ENCODE data around the gene BLTP2. TPM values are rescaled to one million over a fixed set of nuclear protein-coding genes. Genes with fewer than 3 reads are reported as not detected.
"Not testable (repeated sequence)": the region's sequence is repeated elsewhere in the genome, so short reads cannot be mapped to it uniquely, and the experiment has no call there.

Gene BLTP2
- total RNA-seq, 4 donors from 2014 or later = 139 to 175 (median 167) TPM

DNA sequence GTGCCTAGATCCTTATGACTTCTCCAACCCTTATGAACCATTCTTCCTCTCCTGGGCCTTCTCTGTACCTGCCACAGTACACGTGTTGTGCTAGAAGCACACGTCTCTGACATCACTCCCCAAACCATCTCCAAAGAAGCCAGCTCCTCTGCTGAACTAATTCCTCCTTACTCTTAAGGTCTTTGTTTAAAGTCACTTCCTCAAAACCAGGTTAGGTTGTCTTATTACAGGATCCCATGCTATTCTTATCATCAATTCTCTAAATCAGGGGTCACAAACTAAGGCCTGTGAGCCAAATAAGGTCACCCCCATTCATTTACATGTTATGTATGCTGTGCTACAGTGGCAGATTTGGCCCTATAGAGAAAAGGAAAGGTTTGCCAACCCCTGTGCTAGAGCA lies 21.0 kb upstream of the BLTP2 start:
- Histone ChIP-seq H3K36me3 (peaks cover 0 to 26% (median 0%) of the 10 kb centered on the region in 3 donors), H3K9me3 (no peaks in the 10 kb centered on the region), H3K27ac (no peak overlapping the region), H3K4me1 (peaks cover 0 to 24% (median 5%) of the 10 kb centered on the region in 4 donors), H3K27me3 (no peaks in the 10 kb centered on the region), H3K4me3 (no peak overlapping the region)
- DNase-seq = no peak
- TF ChIP-seq CTCF (IDR thresholded peaks at IDR 0.05) (no peak), POLR2A (IDR thresholded peaks at IDR 0.05) (no peak)

GRCh38 chr17:28663723-28664122 lies 18.8 kb upstream of the BLTP2 start:
- Histone ChIP-seq H3K9me3 (no peaks in the 10 kb centered on the region), H3K27me3 (no peaks in the 10 kb centered on the region), H3K27ac (no peak overlapping the region), H3K4me3 (no peak overlapping the region), H3K36me3 (peaks cover 0 to 30% (median 0%) of the 10 kb centered on the region in 3 donors), H3K4me1 (peaks cover 0 to 33% (median 5%) of the 10 kb centered on the region in 4 donors)
- no peak for TF ChIP-seq POLR2A (IDR thresholded peaks at IDR 0.05)
- no peak for TF ChIP-seq CTCF (IDR thresholded peaks at IDR 0.05)
- DNase-seq = no peak

DNA sequence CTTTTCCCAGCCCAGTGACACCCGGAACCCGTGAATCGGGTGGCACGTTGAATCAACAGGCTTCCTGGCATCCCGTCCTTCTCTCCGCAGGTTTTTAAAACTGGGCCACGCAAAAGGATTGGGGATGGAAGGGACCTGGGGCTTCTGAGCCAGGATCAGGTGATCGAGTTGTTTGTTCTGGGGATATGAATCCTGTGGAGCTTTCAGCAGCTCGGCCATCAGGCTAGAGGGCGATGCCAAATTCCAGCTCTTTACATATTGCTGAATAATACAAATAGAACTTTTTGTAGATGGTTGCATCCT lies 17.5 kb upstream of the BLTP2 start:
- TF ChIP-seq CTCF (IDR thresholded peaks at IDR 0.05) = no peak
- Histone ChIP-seq H3K9me3 (no peaks in the 10 kb centered on the region), H3K27ac (peak overlapping the region; percentile 90 to 98 (median 94)), H3K4me3 (peak overlapping the region; percentile 58 to 88 (median 80)), H3K27me3 (no peaks in the 10 kb centered on the region), H3K4me1 (peaks cover 0 to 33% (median 5%) of the 10 kb centered on the region in 4 donors), H3K36me3 (peaks cover 0 to 39% (median 0%) of the 10 kb centered on the region in 3 donors)
- DNase-seq = no peak

- peak; percentile 92 to 96 (median 95) for DNase-seq
- H3K9me3 ChIP-seq = no peaks in the 10 kb centered on the region
- H3K4me3 ChIP-seq = peak within 1 kb of the TSS; percentile 58 to 88 (median 80)
- H3K36me3 ChIP-seq = peaks cover 0 to 44% (median 0%) of the 10 kb centered on the region in 3 donors
- TF ChIP-seq CTCF (IDR thresholded peaks at IDR 0.05) (no peak), POLR2A (IDR thresholded peaks at IDR 0.05) (peak; percentile 73 to 77)
- peak within 1 kb of the TSS; percentile 90 to 98 (median 94) for H3K27ac ChIP-seq
- H3K4me1 ChIP-seq = peaks cover 0 to 33% (median 5%) of the 10 kb centered on the region in 4 donors
- H3K27me3 ChIP-seq = no peaks in the 10 kb centered on the region
Measured at GRCh38 chr17:28661635-28662526, 16.9 kb upstream of the BLTP2 start, which contains the start of the genes SDF2 and SUPT6H. Gene SDF2, minus strand, starts transcription at chr17:28661906. Its CDS starts 30 bp downstream, at chr17:28661876. Gene SUPT6H, plus strand, starts transcription at chr17:28662205. Its CDS starts 11,197 bp downstream, at chr17:28673402.

DNA sequence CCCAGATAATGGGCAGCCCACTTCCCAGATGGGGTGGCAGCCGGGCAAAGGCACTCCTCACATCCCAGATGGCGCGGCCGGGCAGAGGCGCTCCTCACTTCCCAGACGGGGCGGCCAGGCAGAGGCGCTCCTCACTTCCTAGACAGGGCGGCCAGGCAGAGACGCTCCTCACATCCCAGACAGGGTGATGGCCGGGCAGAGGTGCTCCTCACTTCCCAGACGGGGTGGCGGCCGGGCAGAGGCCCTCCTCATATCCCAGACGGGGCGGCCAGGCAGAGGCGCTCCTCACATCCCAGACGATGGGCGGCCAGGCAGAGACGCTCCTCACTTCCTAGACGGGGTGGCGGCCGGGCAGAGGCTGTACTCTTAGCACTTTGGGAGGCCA lies 14.5 kb upstream of the BLTP2 start:
- H3K36me3 ChIP-seq = peaks cover 0 to 46% (median 0%) of the 10 kb centered on the region in 3 donors
- DNase-seq, H3K27me3 ChIP-seq, H3K9me3 ChIP-seq, H3K4me3 ChIP-seq, H3K27ac ChIP-seq: not testable (repeated sequence)
- peaks cover 0 to 30% (median 5%) of the 10 kb centered on the region in 4 donors for H3K4me1 ChIP-seq

GRCh38 chr17:28658766-28659496 lies 14.0 kb upstream of the BLTP2 start:
- peaks cover 0 to 24% (median 5%) of the 10 kb centered on the region in 4 donors for H3K4me1 ChIP-seq
- DNase-seq, H3K4me3 ChIP-seq, H3K27ac ChIP-seq, H3K27me3 ChIP-seq, H3K9me3 ChIP-seq: not testable (repeated sequence)
- peaks cover 0 to 46% (median 0%) of the 10 kb centered on the region in 3 donors for H3K36me3 ChIP-seq

- H3K4me3 ChIP-seq, H3K27ac ChIP-seq, DNase-seq, H3K9me3 ChIP-seq, H3K27me3 ChIP-seq: not testable (repeated sequence)
- peaks cover 0 to 18% (median 5%) of the 10 kb centered on the region in 4 donors for H3K4me1 ChIP-seq
- peaks cover 0 to 50% (median 0%) of the 10 kb centered on the region in 3 donors for H3K36me3 ChIP-seq
Measured at GRCh38 chr17:28658342-28658741, 13.4 kb upstream of the BLTP2 start.
